Glutamatergic neuron (in vitro differentiated cells): ENCODE measurements around the gene ASS1. TPM values are rescaled to one million over a fixed set of nuclear protein-coding genes. Genes with fewer than 3 reads are reported as not detected.
"Not testable (repeated sequence)": the region's sequence is repeated elsewhere in the genome, so short reads cannot be mapped to it uniquely, and the experiment has no call there.

Source experiments
- DNase-seq: peaks from one replicate; pipeline ENCODE4 v3.0.0; 2022
- H3K27ac Mint-ChIP-seq: one replicate; pipeline ENCODE4 v1.8.0; 2020; ENCODE audit warnings: mild to moderate bottlenecking, mixed read lengths, inconsistent platforms; ENCODE audit not compliant: unreplicated experiment
- H3K27me3 Mint-ChIP-seq: one replicate; pipeline ENCODE4 v1.8.0; 2020; ENCODE audit warnings: mild to moderate bottlenecking, moderate library complexity, mixed read lengths, inconsistent platforms; ENCODE audit not compliant: unreplicated experiment
- H3K36me3 Mint-ChIP-seq: one replicate; pipeline ENCODE4 v1.8.0; 2020; ENCODE audit warnings: mild to moderate bottlenecking, mixed read lengths, inconsistent platforms; ENCODE audit not compliant: unreplicated experiment
- H3K4me1 Mint-ChIP-seq: one replicate; pipeline ENCODE4 v1.8.0; 2020; ENCODE audit warnings: mild to moderate bottlenecking, low read depth, mixed read lengths, inconsistent platforms; ENCODE audit not compliant: unreplicated experiment
- H3K4me3 Mint-ChIP-seq: one replicate; pipeline ENCODE4 v1.8.0; 2020; ENCODE audit warnings: mild to moderate bottlenecking, mixed read lengths, inconsistent platforms; ENCODE audit not compliant: unreplicated experiment
- H3K9me3 Mint-ChIP-seq: one replicate; pipeline ENCODE4 v1.8.0; 2020; ENCODE audit warnings: mild to moderate bottlenecking, moderate library complexity, mixed read lengths, inconsistent platforms; ENCODE audit not compliant: unreplicated experiment
- total RNA-seq: library from RNA; stranded (reverse); fragmentation: NEBNext Ultra II Directional; extraction: Animal tissue kit (Norgen Biotek cat#: 25700); gene quantifications from one replicate; pipeline ENCODE4 v1.2.1, GENCODE V29; 2021; ENCODE audit not compliant: unreplicated experiment
- TF ChIP-seq, protein P1 (sequence below): fragments of 200-600 bp; sonication (generic); IDR thresholded peaks from one replicate; pipeline ENCODE4 v1.5.0; 2021; ENCODE audit not compliant: partially characterized antibody, unreplicated experiment

Gene ASS1
- total RNA-seq, 1 donor from 2014 or later = 31.5 TPM

- H3K27ac Mint-ChIP-seq = no peak overlapping the region
- H3K27me3 Mint-ChIP-seq = peaks cover 1% of the 10 kb centered on the region
- DNase-seq = no peak
- no peaks in the 10 kb centered on the region for H3K36me3 Mint-ChIP-seq
- TF ChIP-seq, protein P1, sequence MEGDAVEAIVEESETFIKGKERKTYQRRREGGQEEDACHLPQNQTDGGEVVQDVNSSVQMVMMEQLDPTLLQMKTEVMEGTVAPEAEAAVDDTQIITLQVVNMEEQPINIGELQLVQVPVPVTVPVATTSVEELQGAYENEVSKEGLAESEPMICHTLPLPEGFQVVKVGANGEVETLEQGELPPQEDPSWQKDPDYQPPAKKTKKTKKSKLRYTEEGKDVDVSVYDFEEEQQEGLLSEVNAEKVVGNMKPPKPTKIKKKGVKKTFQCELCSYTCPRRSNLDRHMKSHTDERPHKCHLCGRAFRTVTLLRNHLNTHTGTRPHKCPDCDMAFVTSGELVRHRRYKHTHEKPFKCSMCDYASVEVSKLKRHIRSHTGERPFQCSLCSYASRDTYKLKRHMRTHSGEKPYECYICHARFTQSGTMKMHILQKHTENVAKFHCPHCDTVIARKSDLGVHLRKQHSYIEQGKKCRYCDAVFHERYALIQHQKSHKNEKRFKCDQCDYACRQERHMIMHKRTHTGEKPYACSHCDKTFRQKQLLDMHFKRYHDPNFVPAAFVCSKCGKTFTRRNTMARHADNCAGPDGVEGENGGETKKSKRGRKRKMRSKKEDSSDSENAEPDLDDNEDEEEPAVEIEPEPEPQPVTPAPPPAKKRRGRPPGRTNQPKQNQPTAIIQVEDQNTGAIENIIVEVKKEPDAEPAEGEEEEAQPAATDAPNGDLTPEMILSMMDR = no peak
- peaks cover 8% of the 10 kb centered on the region for H3K9me3 Mint-ChIP-seq
- H3K4me1 Mint-ChIP-seq = peaks cover 3% of the 10 kb centered on the region
- H3K4me3 Mint-ChIP-seq = no peak overlapping the region
Measured at GRCh38 chr9:130400870-130401269, 43.9 kb upstream of the ASS1 start.

- not testable (repeated sequence) for H3K4me3 Mint-ChIP-seq, H3K27me3 Mint-ChIP-seq, H3K36me3 Mint-ChIP-seq, H3K9me3 Mint-ChIP-seq, H3K4me1 Mint-ChIP-seq, DNase-seq, H3K27ac Mint-ChIP-seq
Measured at GRCh38 chr9:130401742-130402141, 43.0 kb upstream of the ASS1 start.

DNA sequence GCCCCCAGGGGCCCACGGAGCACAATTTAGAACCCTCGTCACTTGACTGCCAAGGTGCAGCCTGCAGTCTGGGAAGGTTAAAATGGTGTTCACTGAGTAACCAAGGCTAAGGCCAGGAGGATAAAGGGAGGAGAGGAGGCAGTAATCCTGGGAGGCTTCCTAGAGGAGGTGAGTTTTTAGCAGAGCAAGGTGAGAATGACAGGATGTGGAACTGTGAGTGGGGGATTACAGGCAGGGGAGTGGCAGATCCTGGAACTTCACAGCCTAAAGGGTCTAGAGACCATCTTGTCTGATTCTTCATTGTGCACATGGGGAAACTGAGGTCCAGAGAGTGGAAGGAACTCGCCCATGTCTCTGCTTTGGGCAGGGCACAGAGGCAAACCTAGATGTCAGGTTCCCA is 42.5 kb upstream of the ASS1 start:
- Mint-ChIP-seq H3K36me3 (no peaks in the 10 kb centered on the region), H3K27ac (no peak overlapping the region), H3K27me3 (peaks cover 1% of the 10 kb centered on the region), H3K9me3 (peaks cover 3% of the 10 kb centered on the region), H3K4me3 (no peak overlapping the region), H3K4me1 (peaks cover 3% of the 10 kb centered on the region)
- TF ChIP-seq, protein P1 = no peak
- no peak for DNase-seq

GRCh38 chr9:130402645-130403440 is 41.9 kb upstream of the ASS1 start:
- Mint-ChIP-seq H3K4me3 (no peak overlapping the region), H3K27me3 (peaks cover 1% of the 10 kb centered on the region), H3K4me1 (peaks cover 3% of the 10 kb centered on the region), H3K27ac (no peak overlapping the region), H3K36me3 (no peaks in the 10 kb centered on the region), H3K9me3 (peaks cover 3% of the 10 kb centered on the region)
- TF ChIP-seq, protein P1 = no peak
- DNase-seq = no peak

GRCh38 chr9:130405657-130406257 is 39.0 kb upstream of the ASS1 start:
- H3K4me3 Mint-ChIP-seq = no peak overlapping the region
- peaks cover 1% of the 10 kb centered on the region for H3K27me3 Mint-ChIP-seq
- H3K36me3 Mint-ChIP-seq = no peaks in the 10 kb centered on the region
- peaks cover 3% of the 10 kb centered on the region for H3K9me3 Mint-ChIP-seq
- peaks cover 3% of the 10 kb centered on the region for H3K4me1 Mint-ChIP-seq
- TF ChIP-seq, protein P1 = no peak
- H3K27ac Mint-ChIP-seq = no peak overlapping the region
- DNase-seq = no peak
